ENCODE results near the gene SEMA3D.

Gene SEMA3D

DNA sequence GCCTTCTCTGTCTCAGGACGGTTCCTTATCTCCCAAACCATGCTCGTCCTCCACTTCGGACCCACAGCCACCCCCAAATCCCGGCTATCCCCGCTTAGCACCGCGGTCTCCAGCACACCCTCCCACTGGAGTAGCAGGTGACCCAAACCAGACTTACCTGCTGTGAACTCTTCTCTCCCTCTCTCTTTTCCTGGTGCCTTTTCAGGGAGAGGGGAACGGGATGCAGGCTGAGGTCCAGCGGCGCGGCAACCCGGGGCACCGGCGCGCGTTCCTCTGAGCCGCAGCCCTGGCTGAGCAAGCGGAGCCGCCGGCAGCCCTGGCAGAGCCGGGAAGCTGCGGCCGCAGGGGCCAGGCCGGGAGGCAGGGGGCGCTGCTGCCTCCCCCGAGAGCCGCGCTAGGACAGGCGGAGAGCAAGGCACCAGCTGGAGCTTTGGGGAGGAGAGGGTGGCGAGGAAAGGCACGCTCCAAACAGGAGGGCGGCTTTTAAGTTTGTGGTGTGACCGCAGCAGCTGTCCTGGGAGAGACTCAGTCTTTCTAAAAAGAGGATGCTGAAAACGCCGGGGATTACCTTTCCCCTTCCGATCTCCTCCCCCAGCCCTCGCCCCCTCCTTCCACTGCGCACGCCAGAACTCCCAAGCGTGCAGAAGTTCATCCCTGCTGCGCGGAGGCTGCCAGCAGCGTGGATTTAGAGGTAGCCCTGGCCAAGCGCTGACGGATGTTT is at the start of gene SEMA3D:
Gene SEMA3D (minus strand): TSS at position 536 of the 721 bp plus-strand sequence. CDS start 65,165 bp downstream, outside the sequence.
- Histone ChIP-seq H3K27ac (peak within 1 kb of the TSS; percentile 83 to 90), H3K4me3 (peak within 1 kb of the TSS; percentile 82)
- TF ChIP-seq, protein P1, sequence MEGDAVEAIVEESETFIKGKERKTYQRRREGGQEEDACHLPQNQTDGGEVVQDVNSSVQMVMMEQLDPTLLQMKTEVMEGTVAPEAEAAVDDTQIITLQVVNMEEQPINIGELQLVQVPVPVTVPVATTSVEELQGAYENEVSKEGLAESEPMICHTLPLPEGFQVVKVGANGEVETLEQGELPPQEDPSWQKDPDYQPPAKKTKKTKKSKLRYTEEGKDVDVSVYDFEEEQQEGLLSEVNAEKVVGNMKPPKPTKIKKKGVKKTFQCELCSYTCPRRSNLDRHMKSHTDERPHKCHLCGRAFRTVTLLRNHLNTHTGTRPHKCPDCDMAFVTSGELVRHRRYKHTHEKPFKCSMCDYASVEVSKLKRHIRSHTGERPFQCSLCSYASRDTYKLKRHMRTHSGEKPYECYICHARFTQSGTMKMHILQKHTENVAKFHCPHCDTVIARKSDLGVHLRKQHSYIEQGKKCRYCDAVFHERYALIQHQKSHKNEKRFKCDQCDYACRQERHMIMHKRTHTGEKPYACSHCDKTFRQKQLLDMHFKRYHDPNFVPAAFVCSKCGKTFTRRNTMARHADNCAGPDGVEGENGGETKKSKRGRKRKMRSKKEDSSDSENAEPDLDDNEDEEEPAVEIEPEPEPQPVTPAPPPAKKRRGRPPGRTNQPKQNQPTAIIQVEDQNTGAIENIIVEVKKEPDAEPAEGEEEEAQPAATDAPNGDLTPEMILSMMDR (IDR thresholded peaks at IDR 0.05) = peak; percentile 89

DNA sequence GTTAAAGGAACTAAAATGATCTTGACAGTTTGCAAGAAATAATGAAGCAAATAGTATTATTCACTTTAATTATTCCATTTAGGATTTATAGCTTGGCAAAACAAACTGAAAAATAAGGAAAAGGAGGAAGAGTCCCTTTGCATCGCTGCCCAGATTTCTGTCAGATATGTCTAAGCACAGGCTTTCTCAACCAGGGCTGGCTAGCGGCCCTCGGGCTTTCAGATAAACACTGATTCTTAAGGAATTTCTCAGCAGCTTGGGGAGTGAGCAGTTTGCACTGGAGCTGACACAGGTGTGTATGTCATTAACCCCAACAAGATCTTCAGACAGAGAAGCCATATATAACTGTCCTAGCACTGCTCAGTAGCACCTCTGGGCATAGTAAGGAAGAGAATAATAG is 47.9 kb upstream of the SEMA3D start:
- Histone ChIP-seq H3K4me3 (no peak overlapping the region), H3K27ac (no peak overlapping the region)
- TF ChIP-seq, protein P1 (IDR thresholded peaks at IDR 0.05) = no peak
- no peak for DNase-seq (ENCODE audit: low spot score)

More for the DNA sequence above, at the start of gene SEMA3D:
- DNase-seq (ENCODE audit: low spot score) = peak; percentile 86

DNA sequence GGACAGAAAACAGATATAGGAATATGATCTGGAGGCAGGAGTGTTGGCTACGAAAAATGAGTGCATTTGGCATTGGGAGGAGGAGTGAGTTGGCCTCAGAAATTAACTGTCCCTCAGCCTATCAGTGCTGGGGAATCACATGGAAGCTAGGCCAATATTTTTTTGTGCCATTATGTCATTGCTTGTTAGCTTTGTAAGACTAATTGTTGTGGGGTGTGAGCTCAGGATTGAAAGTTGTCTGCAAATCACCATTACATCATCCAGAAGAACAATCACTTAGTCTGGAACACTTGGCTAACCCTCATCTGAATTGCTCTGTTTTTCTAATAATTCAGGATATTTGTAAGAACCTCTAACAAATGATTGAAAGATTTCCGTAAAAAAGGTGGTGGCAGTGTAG is 45.2 kb upstream of the SEMA3D start:
- H3K4me3 ChIP-seq = no peak overlapping the region
- TF ChIP-seq, protein P1 (IDR thresholded peaks at IDR 0.05) = no peak
- H3K27ac ChIP-seq = no peak overlapping the region
- no peak for DNase-seq (ENCODE audit: low spot score)

DNA sequence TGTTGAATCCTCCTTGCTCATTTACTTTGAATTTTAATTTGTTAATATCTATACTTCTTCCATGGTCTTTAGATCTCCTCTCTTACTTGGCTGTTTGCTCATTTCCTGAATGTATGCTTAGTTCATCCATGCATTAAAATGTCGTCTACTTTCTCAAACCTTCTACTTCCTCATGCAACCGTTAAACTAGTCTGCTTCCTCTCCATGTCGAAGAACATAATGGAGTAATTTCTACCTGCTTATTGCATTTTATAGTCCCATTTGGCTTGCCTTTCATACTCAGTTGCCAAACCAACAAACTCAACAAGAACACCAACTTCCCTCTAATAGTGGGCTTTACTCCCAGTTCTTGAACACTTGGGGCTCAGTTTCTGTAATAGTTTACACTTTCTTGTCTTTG is 43.8 kb upstream of the SEMA3D start:
- TF ChIP-seq, protein P1 (IDR thresholded peaks at IDR 0.05) = no peak
- H3K27ac ChIP-seq = no peak overlapping the region
- DNase-seq (ENCODE audit: low spot score) = no peak
- no peak overlapping the region for H3K4me3 ChIP-seq

DNA sequence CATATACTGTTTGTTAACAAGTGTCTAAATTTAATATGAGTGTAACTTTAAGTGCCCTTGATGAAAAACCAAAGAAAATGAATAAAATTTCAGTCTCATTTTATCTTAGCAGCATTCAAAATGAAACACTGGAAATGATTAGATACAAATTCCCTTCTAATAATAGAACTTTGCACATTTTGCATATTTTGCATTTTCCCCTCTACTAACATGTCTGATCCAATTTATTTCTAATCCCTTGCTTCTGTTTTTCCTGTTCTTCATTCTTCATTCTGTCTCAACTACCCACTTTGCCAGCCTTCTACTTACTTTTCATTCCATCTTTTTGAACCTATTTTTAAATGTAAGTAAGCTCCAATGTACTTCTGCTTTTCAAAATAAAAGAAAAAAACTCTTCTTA is 42.7 kb upstream of the SEMA3D start:
- DNase-seq (ENCODE audit: low spot score) = no peak
- TF ChIP-seq, protein P1 (IDR thresholded peaks at IDR 0.05) = no peak
- Histone ChIP-seq H3K27ac (no peak overlapping the region), H3K4me3 (no peak overlapping the region)

DNA sequence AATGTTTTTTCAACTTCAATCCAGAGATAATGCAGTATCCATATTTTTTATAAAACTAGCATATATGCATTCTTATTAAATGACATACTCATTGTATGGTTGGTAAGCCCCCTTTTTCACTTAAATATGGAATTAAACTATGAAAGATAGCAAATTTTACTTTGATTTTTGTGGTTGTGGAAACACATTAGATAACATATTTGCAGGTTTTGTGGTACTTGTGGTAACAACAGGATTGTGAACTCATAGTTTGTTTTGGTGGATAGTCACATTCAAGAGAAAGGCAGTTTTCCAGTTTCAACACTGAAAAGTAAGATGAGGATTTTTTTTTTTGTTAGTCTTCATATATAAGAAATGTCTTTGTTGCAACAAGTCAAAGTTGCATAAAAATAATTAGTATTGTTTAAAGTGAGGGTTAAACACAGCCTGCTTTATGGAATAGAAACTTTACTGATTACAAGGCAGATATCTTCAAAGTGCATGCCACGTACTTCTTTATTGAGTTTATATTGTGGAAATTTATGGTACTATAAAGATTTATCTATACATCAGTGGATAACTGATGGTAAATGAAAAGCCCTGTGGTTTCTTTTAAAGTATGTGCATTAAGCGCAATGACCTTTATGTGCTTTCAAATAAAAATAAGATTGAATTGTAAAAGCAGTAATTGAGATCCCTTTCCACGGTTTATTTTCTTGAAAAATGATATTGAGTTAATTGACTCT is 39.7 kb upstream of the SEMA3D start:
- no peak overlapping the region for H3K27ac ChIP-seq
- no peak for DNase-seq (ENCODE audit: low spot score)
- H3K4me3 ChIP-seq = no peak overlapping the region
- TF ChIP-seq, protein P1 (IDR thresholded peaks at IDR 0.05) = no peak
